GM12872 (cell line): ENCODE data around the gene TCHHL1.

Experiments
- CTCF ChIP-seq: IDR thresholded peaks from 3 replicates; pipeline ENCODE4 v1.5.1; 2011; ENCODE audit warnings: low read depth, mild to moderate bottlenecking, low read length, moderate library complexity; ENCODE audit not compliant: insufficient read depth

TCHHL1 gene

GRCh38 chr1:152089014-152089674 is at the start of gene TCHHL1:
Gene TCHHL1, minus strand, starts transcription at chr1:152089064. Its CDS starts 921 bp downstream, at chr1:152088143.
- no peak for TF ChIP-seq CTCF

GRCh38 chr1:152137215-152137614 is 48.4 kb upstream of the TCHHL1 start:
- TF ChIP-seq CTCF, result no peak

- TF ChIP-seq CTCF, result no peak
These were observed 41.3 kb upstream of the TCHHL1 start for GRCh38 chr1:152130186-152130585.

- no peak for TF ChIP-seq CTCF
These were observed 38.8 kb upstream of the TCHHL1 start for GRCh38 chr1:152127673-152128072.

GRCh38 chr1:152125834-152126443 is 37.1 kb upstream of the TCHHL1 start:
- TF ChIP-seq CTCF, result no peak

GRCh38 chr1:152118915-152119314 is 30.1 kb upstream of the TCHHL1 start:
- TF ChIP-seq CTCF, result no peak

GRCh38 chr1:152115344-152115743 is 26.5 kb upstream of the TCHHL1 start, which contains the start of gene TCHH:
Gene TCHH, minus strand, starts transcription at chr1:152115444. Its CDS starts 1,364 bp downstream, at chr1:152114080.
- no peak for TF ChIP-seq CTCF
